Breast epithelium (tissue), 4 donors: ENCODE data around the gene REXO4. TPM values are rescaled to one million over a fixed set of nuclear protein-coding genes. Genes with fewer than 3 reads are reported as not detected.

ENCODE experiments used
- DNase-seq, 2 donors: peaks; one replicate each; pipeline ENCODE4 v3.0.0-alpha.2; 2019; ENCODE audit warnings: low spot score in 2 of 2
- H3K27ac ChIP-seq, 2 donors: fragments of 200-600 bp; sonication (generic) in 1 of 2; one replicate each; pipeline ENCODE4 v1.5.1; 2016 to 2019; ENCODE audit warnings: mild to moderate bottlenecking in 1 of 2
- H3K27me3 ChIP-seq, 2 donors: fragments of 200-600 bp; sonication (generic) in 1 of 2; one replicate each; pipeline versions ENCODE4 v1.5.1 to v1.6.0; 2017 to 2019; ENCODE audit warnings: control low read depth in 1 of 2, mild to moderate bottlenecking in 1 of 2
- H3K36me3 ChIP-seq: fragments of 200-600 bp; one replicate; pipeline ENCODE4 v1.5.1; 2019
- H3K4me1 ChIP-seq, 2 donors: fragments of 200-600 bp; sonication (generic); one replicate each; pipeline ENCODE4 v1.5.1; 2016 to 2019; ENCODE audit warnings: control low read depth in 1 of 2
- H3K4me3 ChIP-seq, 3 donors: fragments of 200-600 bp; sonication (generic); 1 replicate in 2 of 3; 2 replicates in 1 of 3; pipeline ENCODE4 v1.5.1; 2016 to 2019; ENCODE audit warnings: mild to moderate bottlenecking in 3 of 3, moderate library complexity in 2 of 3
- H3K9me3 ChIP-seq, 2 donors: fragments of 200-600 bp; sonication (generic) in 1 of 2; one replicate each; pipeline ENCODE4 v1.5.1; 2016 to 2019; ENCODE audit warnings: control low read depth in 1 of 2
- POLR2A ChIP-seq: fragments of 450-650 bp; IDR thresholded peaks from one replicate; pipeline ENCODE4 v1.6.1; 2016; ENCODE audit warnings: antibody characterized with exemption, mild to moderate bottlenecking, moderate library complexity
- POLR2AphosphoS5 ChIP-seq, 3 donors: sonication (generic); formaldehyde crosslinking; IDR thresholded peaks; one replicate each; pipeline ENCODE4 v1.6.1; 2017; ENCODE audit warnings: antibody characterized with exemption in 3 of 3
- intact Hi-C: fragments of 100-400 bp; cut with DNase I; formaldehyde crosslinking; loops from one replicate; pipeline ENCODE4 v1.15.1; 2023; ENCODE audit warnings: low total_unique reads
- total RNA-seq, 3 donors: library from RNA; depleted of rRNA; stranded (reverse); fragments of >200 nt; gene quantifications; one replicate each; pipeline ENCODE4 v1.1.0, GENCODE V29; 2016
- TF ChIP-seq, protein P1 (sequence below), 3 donors: fragments of 450-650 bp; IDR thresholded peaks; one replicate each; pipeline ENCODE4 v1.5.1; 2016 to 2017; ENCODE audit warnings: antibody characterized with exemption in 3 of 3, mild to moderate bottlenecking in 3 of 3, moderate library complexity in 3 of 3

The REXO4 gene
- total RNA-seq, 3 donors from 2014 or later = 14.2 to 20.5 (median 18.7) TPM

DNA sequence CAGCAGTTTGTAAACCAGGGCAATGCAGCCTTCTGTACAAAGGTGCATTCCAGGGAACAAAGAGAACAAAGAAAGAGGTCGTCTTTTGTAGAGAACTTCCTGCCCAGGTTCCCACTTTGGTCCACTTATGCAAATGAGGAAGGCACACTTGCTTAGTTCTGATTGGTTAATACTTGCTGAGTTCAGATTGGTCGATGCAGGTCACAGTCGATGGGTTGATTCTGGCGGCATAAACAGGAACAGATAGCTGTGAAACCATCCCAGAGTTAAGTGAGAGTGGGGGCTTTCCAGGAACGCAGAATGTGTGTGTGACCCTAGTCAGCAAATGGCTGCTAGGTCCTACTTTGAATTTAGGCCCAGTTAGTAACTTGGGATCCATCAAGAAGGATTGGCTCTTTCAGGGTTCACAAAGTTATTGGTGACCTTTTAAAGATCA is 2.6 kb upstream of the REXO4 start:
- H3K4me3 ChIP-seq = no peak overlapping the region
- intact Hi-C loops = loop anchor here (10.0 kb wide), 1 partner anchor 264 kb away; no protein-coding TSS in a partner anchor
- H3K36me3 ChIP-seq = no peaks in the 10 kb centered on the region
- no peak for DNase-seq
- H3K27me3 ChIP-seq = no peaks in the 10 kb centered on the region
- TF ChIP-seq POLR2AphosphoS5 (IDR thresholded peaks at IDR 0.05) (no peak), POLR2A (no peak)
- TF ChIP-seq, protein P1, sequence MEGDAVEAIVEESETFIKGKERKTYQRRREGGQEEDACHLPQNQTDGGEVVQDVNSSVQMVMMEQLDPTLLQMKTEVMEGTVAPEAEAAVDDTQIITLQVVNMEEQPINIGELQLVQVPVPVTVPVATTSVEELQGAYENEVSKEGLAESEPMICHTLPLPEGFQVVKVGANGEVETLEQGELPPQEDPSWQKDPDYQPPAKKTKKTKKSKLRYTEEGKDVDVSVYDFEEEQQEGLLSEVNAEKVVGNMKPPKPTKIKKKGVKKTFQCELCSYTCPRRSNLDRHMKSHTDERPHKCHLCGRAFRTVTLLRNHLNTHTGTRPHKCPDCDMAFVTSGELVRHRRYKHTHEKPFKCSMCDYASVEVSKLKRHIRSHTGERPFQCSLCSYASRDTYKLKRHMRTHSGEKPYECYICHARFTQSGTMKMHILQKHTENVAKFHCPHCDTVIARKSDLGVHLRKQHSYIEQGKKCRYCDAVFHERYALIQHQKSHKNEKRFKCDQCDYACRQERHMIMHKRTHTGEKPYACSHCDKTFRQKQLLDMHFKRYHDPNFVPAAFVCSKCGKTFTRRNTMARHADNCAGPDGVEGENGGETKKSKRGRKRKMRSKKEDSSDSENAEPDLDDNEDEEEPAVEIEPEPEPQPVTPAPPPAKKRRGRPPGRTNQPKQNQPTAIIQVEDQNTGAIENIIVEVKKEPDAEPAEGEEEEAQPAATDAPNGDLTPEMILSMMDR (IDR thresholded peaks at IDR 0.05) = no peak
- H3K4me1 ChIP-seq = peaks cover 4 to 10% of the 10 kb centered on the region in 2 donors
- no peak overlapping the region for H3K27ac ChIP-seq
- H3K9me3 ChIP-seq = no peaks in the 10 kb centered on the region

DNA sequence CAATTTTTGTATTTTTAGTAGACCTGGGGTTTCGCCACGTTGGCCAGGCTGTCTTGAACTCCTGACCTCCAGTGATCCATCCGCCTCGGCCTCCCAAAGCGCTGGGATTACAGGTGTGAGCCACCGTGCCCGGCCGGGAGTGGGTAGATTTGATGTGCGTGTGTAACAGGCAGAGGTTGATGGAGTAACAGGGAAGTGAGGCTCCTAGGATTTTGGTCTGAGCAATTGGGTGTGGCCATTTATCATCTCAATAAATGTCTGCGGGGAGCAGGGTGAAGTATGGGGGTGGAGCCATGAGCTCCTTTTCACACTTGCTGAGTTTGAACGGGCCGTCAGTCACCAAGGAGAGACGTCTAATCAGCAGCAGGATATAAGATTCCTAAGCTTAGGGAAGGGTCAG is 1.2 kb upstream of the REXO4 start:
- no peaks in the 10 kb centered on the region for H3K36me3 ChIP-seq
- H3K27ac ChIP-seq = no peak overlapping the region
- H3K4me1 ChIP-seq = peaks cover 4 to 10% of the 10 kb centered on the region in 2 donors
- intact Hi-C loops = no loop called here
- peak overlapping the region in 1 of 3 donors; percentile 88 for H3K4me3 ChIP-seq
- TF ChIP-seq POLR2A = no peak
- TF ChIP-seq, protein P1 (IDR thresholded peaks at IDR 0.05) = no peak
- no peak for TF ChIP-seq POLR2AphosphoS5 (IDR thresholded peaks at IDR 0.05)
- DNase-seq = no peak
- H3K9me3 ChIP-seq = no peaks in the 10 kb centered on the region
- no peaks in the 10 kb centered on the region for H3K27me3 ChIP-seq

DNA sequence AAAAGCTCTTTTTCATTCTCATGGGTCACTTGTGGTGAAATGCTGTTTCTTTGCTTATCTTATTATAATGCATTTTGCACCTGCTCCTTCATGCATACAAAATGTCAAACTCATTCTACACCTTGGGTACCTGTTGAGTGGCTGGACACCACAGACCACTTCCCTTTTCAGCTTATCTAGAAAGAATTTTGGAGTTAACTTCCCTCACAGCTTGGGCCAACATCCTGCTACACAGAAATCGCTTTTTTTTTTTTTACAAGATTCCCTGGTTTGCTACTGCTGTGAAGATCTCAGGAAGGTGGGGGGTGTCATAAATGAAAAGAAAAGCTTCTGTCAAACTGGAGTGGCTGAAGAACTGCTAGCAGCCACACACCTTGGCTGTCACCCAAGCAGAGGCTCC is 2.6 kb downstream of the REXO4 start:
- peaks cover 4 to 10% of the 10 kb centered on the region in 2 donors for H3K4me1 ChIP-seq
- intact Hi-C loops = no loop called here
- no peak overlapping the region for H3K4me3 ChIP-seq
- no peaks in the 10 kb centered on the region for H3K9me3 ChIP-seq
- no peak for TF ChIP-seq POLR2AphosphoS5 (IDR thresholded peaks at IDR 0.05)
- H3K27me3 ChIP-seq = no peaks in the 10 kb centered on the region
- no peak for DNase-seq
- peaks cover 6% of the 10 kb centered on the region for H3K36me3 ChIP-seq
- no peak overlapping the region for H3K27ac ChIP-seq

DNA sequence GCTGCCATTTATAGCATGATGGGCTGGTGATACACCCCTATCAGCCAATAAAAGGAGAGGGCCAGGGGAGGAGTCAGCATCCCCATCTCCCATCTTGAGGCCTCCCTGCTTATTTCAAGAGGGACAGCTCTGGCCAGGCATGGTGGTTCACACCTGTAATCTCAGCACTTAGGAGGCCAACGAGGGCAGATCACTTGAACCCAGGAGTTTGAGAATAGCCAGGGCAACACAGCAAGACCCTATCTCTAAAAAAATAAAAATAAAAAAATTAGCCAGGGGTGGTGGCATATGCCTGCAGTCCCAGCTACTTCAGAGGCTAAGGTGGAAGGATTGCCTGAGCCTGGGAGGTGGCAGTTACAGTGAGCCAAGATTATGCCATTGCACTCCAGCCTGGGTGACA is 9.8 kb downstream of the REXO4 start:
- H3K4me1 ChIP-seq = no peaks in the 10 kb centered on the region
- H3K27me3 ChIP-seq = no peaks in the 10 kb centered on the region
- H3K27ac ChIP-seq = no peak overlapping the region
- intact Hi-C loops = loop anchor here (10.0 kb wide), 1 partner anchor 77 kb away; no protein-coding TSS in a partner anchor
- no peak overlapping the region for H3K4me3 ChIP-seq
- DNase-seq = no peak
- no peaks in the 10 kb centered on the region for H3K9me3 ChIP-seq
- H3K36me3 ChIP-seq = peaks cover 11% of the 10 kb centered on the region
- TF ChIP-seq POLR2AphosphoS5 (IDR thresholded peaks at IDR 0.05) (no peak), POLR2A (no peak)
- TF ChIP-seq, protein P1 (IDR thresholded peaks at IDR 0.05) = no peak

DNA sequence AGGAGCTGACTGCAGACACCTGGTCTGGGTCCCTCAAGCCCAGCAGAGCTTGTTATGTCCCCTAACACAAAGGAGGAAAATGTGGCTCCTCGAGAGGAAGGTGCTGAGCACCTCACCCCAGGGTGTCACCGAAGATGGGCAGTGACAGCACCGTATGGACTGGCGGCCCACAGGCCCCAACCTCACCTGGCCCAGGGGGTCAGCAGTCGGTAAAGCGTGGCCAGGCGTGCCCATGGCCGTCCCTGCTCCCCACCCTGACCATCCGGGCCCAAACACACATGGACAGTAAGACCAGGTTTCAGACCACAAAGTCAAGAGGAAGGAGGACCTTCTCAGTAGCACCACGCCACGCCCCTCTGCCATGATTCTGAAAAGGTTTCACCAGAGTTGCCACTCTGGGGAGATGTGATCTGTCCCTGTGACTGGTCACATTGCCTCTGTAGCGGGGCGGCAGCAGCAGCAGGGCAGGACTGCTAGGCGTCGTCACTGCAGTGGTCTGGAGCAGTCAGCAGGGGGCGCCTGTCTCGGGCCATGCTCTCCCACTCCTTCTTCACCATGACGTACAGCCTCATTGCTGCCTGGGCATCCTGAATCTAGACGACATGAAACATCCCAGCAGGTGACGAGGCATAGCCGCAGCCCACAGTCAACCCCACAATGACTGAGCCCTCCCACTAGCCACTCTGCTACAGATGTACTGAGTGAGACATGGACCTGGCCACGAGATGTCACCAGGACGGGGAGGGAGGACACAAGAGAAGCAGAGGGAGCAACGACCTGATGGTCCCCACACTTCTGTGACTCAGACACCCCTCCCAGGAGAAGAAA is 11.1 kb downstream of the REXO4 start:
- Histone ChIP-seq H3K9me3 (no peaks in the 10 kb centered on the region), H3K27ac (no peak overlapping the region), H3K27me3 (no peaks in the 10 kb centered on the region), H3K36me3 (peaks cover 11% of the 10 kb centered on the region), H3K4me1 (no peaks in the 10 kb centered on the region), H3K4me3 (no peak overlapping the region)
- intact Hi-C loops = loop anchor here (10.0 kb wide), 1 partner anchor 78 kb away; no protein-coding TSS in a partner anchor
- DNase-seq = peak; percentile 57 to 79
- no peak for TF ChIP-seq POLR2A
- TF ChIP-seq, protein P1 (IDR thresholded peaks at IDR 0.05) = peak; percentile 70 to 81 (median 80)
